MCF 10A (cell line): Measurements from ENCODE around the gene MTHFR. TPM values are rescaled to one million over a fixed set of nuclear protein-coding genes. Genes with fewer than 3 reads are reported as not detected.

Source experiments
- BruUV-seq: library from RNA; stranded (reverse); fragments of 400-500 nt; replicated peaks from 2 replicates; lab custom pipeline; 2021; lab: Mats Ljungman, UMichigan
- CTCF ChIA-PET: fragments of 300-600 bp; sonication (Branson Sonifier 250); formaldehyde crosslinking; extraction: SDS; loops from one replicate; lab custom pipeline; 2021; ENCODE audit warnings: antibody characterized with exemption, inconsistent platforms; lab: Yijun Ruan, JAX
- POLR2A ChIA-PET: fragments of 300-600, 350-650 bp; sonication (Branson Sonifier 250); formaldehyde crosslinking; extraction: SDS; loops from one replicate; lab custom pipeline; 2020; ENCODE audit warnings: antibody characterized with exemption, inconsistent platforms; lab: Yijun Ruan, JAX
- DNase-seq: peaks from one replicate; pipeline ENCODE4 v3.0.0-alpha.2; 2018; ENCODE audit not compliant: unreplicated experiment
- H3K27ac Mint-ChIP-seq: one replicate; pipeline ENCODE4 v1.8.0; 2022; ENCODE audit warnings: mild to moderate bottlenecking, low read depth, mixed read lengths; ENCODE audit not compliant: unreplicated experiment
- H3K27me3 Mint-ChIP-seq: one replicate; pipeline ENCODE4 v1.8.0; 2022; ENCODE audit warnings: mixed read lengths; ENCODE audit not compliant: insufficient read depth, unreplicated experiment
- H3K36me3 Mint-ChIP-seq: one replicate; pipeline ENCODE4 v1.8.0; 2022; ENCODE audit warnings: mild to moderate bottlenecking, moderate library complexity, mixed read lengths; ENCODE audit not compliant: insufficient read depth, unreplicated experiment
- H3K4me1 Mint-ChIP-seq: one replicate; pipeline ENCODE4 v1.8.0; 2022; ENCODE audit warnings: mixed read lengths; ENCODE audit not compliant: insufficient read depth, unreplicated experiment
- H3K4me3 Mint-ChIP-seq: one replicate; pipeline ENCODE4 v1.8.0; 2022; ENCODE audit warnings: mild to moderate bottlenecking, moderate library complexity, mixed read lengths; ENCODE audit not compliant: unreplicated experiment
- H3K9me3 Mint-ChIP-seq: one replicate; pipeline ENCODE4 v1.8.0; 2022; ENCODE audit warnings: mixed read lengths; ENCODE audit not compliant: unreplicated experiment
- CTCF ChIP-seq: fragments of 200-600 bp; IDR thresholded peaks from one replicate; pipeline ENCODE4 v1.8.0; 2022; ENCODE audit warnings: antibody characterized with exemption, mild to moderate bottlenecking; ENCODE audit not compliant: unreplicated experiment
- intact Hi-C: fragments of 100-400 bp; cut with micrococcal nuclease; formaldehyde crosslinking; loops from 2 replicates; pipeline ENCODE4 v1.14.1; 2022
- total RNA-seq: library from RNA; stranded (reverse); gene quantifications from 2 replicates; pipeline ENCODE4 v1.2.3, GENCODE V29; 2022

The MTHFR gene
- total RNA-seq, 1 experiment from 2014 or later, result 14.0 TPM

- peaks cover 55% of the 10 kb centered on the region for H3K36me3 Mint-ChIP-seq
- ChIA-PET POLR2A (interaction anchor here (1.9 kb wide), 1 partner anchor 10 kb away, joined by 4 read pairs; no protein-coding TSS in a partner anchor), CTCF (interaction anchor here (0.6 to 0.7 kb wide), 2 partner anchors 46 to 254 kb away, joined by 3 read pairs; no protein-coding TSS in a partner anchor)
- no peak for TF ChIP-seq CTCF
- no peak for DNase-seq
- no peaks in the 10 kb centered on the region for H3K9me3 Mint-ChIP-seq
- intact Hi-C loops, result no loop called here
- no peak overlapping the region for H3K4me3 Mint-ChIP-seq
- H3K4me1 Mint-ChIP-seq, result peaks cover 21% of the 10 kb centered on the region
- no TSS peak for BruUV-seq
- H3K27me3 Mint-ChIP-seq, result no peaks in the 10 kb centered on the region
- H3K27ac Mint-ChIP-seq, result no peak overlapping the region
Observed at GRCh38 chr1:11746795-11747487, 58.8 kb downstream of the MTHFR start.

GRCh38 chr1:11746092-11746491, 59.7 kb downstream of the MTHFR start:
- ChIA-PET POLR2A (interaction anchor here (1.3 kb wide), 1 partner anchor 9 kb away, joined by 7 read pairs; no protein-coding TSS in a partner anchor), CTCF (interaction anchor here (0.7 kb wide), 1 partner anchor 10 kb away, joined by 4 read pairs; no protein-coding TSS in a partner anchor)
- intact Hi-C loops, result no loop called here
- Mint-ChIP-seq H3K36me3 (peaks cover 55% of the 10 kb centered on the region), H3K27me3 (no peaks in the 10 kb centered on the region), H3K27ac (no peak overlapping the region), H3K4me1 (peaks cover 21% of the 10 kb centered on the region), H3K9me3 (no peaks in the 10 kb centered on the region), H3K4me3 (no peak overlapping the region)
- TF ChIP-seq CTCF, result no peak
- peak; percentile 21 for DNase-seq
- BruUV-seq, result no TSS peak

- H3K27me3 Mint-ChIP-seq, result no peaks in the 10 kb centered on the region
- no peak for TF ChIP-seq CTCF
- BruUV-seq, result no TSS peak
- DNase-seq, result no peak
- no peak overlapping the region for H3K4me3 Mint-ChIP-seq
- H3K36me3 Mint-ChIP-seq, result peaks cover 50% of the 10 kb centered on the region
- ChIA-PET POLR2A (no interaction called here), CTCF (no interaction called here)
- intact Hi-C loops, result no loop called here
- no peaks in the 10 kb centered on the region for H3K9me3 Mint-ChIP-seq
- peaks cover 20% of the 10 kb centered on the region for H3K4me1 Mint-ChIP-seq
- no peak overlapping the region for H3K27ac Mint-ChIP-seq
Observed at GRCh38 chr1:11744287-11744686, 61.5 kb downstream of the MTHFR start.

- no peak overlapping the region for H3K27ac Mint-ChIP-seq
- no peak for TF ChIP-seq CTCF
Observed at GRCh38 chr1:11741919-11742558, 63.7 kb downstream of the MTHFR start.

More at GRCh38 chr1:11741919-11742558, 63.7 kb downstream of the MTHFR start:
- no TSS peak for BruUV-seq
- Mint-ChIP-seq H3K27me3 (no peaks in the 10 kb centered on the region), H3K9me3 (no peaks in the 10 kb centered on the region), H3K4me1 (peaks cover 18% of the 10 kb centered on the region), H3K4me3 (no peak overlapping the region), H3K36me3 (peaks cover 43% of the 10 kb centered on the region)
- ChIA-PET POLR2A (interaction anchor here (0.7 kb wide), 1 partner anchor 11 kb away, joined by 3 read pairs; no protein-coding TSS in a partner anchor), CTCF (interaction anchor here (0.6 kb wide), 1 partner anchor 715 kb away, joined by 3 read pairs; no protein-coding TSS in a partner anchor)
- no peak for DNase-seq
- intact Hi-C loops, result no loop called here
